LNCAP (cell line): ENCODE results near the gene NCK1.

Source experiments
- TF ChIP-seq, protein P1 (sequence below): fragments of 450-650 bp; IDR thresholded peaks from 2 replicates; pipeline ENCODE4 v1.5.1; 2017; ENCODE audit warnings: mild to moderate bottlenecking

NCK1 gene

GRCh38 chr3:136938334-136938733 is 76.3 kb downstream of the NCK1 start:
- TF ChIP-seq, protein P1, sequence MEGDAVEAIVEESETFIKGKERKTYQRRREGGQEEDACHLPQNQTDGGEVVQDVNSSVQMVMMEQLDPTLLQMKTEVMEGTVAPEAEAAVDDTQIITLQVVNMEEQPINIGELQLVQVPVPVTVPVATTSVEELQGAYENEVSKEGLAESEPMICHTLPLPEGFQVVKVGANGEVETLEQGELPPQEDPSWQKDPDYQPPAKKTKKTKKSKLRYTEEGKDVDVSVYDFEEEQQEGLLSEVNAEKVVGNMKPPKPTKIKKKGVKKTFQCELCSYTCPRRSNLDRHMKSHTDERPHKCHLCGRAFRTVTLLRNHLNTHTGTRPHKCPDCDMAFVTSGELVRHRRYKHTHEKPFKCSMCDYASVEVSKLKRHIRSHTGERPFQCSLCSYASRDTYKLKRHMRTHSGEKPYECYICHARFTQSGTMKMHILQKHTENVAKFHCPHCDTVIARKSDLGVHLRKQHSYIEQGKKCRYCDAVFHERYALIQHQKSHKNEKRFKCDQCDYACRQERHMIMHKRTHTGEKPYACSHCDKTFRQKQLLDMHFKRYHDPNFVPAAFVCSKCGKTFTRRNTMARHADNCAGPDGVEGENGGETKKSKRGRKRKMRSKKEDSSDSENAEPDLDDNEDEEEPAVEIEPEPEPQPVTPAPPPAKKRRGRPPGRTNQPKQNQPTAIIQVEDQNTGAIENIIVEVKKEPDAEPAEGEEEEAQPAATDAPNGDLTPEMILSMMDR: no peak

DNA sequence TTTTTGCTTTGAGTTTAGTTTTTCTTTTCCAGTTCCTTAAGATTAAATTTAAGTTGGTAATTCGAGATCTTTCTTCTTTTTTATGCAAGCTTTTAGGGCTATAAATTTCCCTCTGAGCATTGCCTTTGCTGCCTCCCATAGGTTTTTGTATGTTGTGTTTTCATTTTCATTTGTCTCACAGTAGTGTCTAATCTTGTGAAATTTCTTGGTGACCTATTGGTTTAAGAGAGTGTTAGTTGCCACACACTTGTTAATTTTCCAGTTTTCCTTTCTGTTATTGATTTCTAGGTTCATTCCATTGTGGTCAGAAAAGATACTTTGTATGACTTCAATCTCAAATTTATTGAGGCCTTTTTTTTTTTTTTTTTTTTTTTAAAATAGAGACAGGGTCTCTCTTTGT is 77.5 kb downstream of the NCK1 start:
- TF ChIP-seq, protein P1: no peak

DNA sequence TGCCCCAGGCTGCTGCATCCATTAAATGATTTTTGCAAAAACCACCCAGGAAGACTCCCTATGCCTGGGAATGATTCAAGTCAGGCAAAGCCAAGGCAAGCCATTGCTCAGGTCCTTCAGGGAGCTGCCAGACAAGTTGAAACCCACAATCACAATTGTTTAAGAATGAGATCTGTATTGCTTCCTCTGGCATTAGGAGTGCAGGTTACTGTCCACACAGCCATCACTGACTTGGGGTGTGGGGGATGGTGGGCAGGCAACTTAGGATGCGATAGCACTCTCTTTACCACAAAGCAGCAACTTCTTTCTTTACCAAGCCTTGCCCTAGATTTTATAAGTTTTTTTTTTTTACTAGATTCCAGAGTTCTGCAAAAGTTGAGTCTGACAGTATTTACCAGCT is 80.8 kb downstream of the NCK1 start:
- TF ChIP-seq, protein P1: no peak

- TF ChIP-seq, protein P1: no peak
Observed at GRCh38 chr3:136943436-136943835, 81.4 kb downstream of the NCK1 start.

DNA sequence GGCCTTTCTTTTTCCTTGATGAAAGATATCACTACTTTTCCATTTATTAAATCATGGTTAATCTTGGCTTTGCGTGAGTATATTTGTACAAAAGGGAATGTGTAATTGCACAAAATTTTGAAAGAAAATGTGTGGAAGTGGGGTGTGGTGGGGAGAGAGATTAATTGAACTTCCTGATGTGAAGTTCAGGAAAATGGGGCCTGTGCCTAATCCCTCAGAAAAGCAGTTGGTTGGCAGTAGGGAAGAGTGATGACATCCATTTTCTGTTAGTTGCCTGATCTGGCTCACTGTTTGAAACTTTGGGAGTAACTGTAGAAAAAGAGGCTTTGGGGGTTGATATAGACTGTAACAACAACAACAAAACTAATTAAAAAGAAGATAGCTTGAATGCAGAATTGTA is 85.0 kb downstream of the NCK1 start:
- TF ChIP-seq, protein P1: no peak

DNA sequence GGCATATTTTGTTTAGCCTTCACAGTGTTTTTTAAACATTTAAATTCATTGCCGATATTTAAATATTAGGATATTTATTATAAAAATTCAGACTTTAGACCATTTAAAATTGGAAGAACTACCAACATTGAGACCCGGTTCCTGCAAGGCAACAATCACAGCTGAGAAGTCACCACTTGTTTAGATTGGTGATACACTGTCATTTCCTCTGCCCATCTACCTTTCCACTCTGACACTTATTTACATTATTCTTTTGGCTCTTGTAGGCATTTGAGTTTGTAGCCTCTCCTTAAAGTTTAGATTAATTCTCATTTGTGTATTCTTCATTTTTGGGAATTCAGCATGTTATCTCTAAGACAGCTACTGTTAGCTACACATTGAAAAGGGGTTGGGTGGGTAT is 85.5 kb downstream of the NCK1 start:
- TF ChIP-seq, protein P1: no peak

DNA sequence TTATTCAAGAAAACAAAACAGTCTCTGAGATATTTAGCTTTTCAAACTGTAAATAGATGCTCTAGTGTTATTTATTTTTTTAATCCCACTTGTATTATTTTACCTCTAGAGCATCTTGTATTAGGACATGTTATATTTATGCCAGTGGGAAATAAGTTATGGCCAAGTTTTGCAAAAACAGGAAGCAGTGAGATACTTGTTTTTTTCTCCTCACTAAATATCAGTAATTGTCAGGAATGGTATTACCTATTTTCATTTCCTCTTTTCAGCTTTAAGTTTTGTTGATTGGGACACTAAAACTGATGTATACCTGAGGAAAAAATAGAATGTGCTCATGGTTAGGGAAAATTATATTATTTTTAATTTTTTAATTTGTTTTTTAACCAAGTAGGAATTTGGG is 87.1 kb downstream of the NCK1 start:
- TF ChIP-seq, protein P1: no peak

DNA sequence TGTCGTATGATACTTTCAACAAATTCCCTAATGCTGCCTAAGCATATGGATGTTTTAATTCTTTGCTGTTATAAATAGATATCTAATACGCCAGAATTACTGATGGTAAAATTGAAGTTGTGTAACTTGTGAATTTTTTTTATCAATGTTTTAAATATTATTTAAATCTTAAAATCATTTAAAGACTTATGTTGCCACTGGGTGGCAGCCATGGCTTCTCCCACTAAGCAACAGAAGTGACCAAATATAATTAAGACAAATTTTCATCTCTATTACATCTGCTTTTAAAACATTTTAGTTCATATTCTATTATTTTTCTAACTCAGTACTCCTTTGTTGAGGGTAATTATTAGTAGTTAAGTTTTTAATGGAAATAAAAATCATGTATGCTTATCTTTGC is 87.7 kb downstream of the NCK1 start:
- TF ChIP-seq, protein P1: peak; percentile 25; the same call in 1 of the 2 replicates
